ENCODE data around the gene RPS16. TPM values are rescaled to one million over a fixed set of nuclear protein-coding genes. Genes with fewer than 3 reads are reported as not detected.

The RPS16 gene
- total RNA-seq, 4 donors from 2014 or later = 718 to 1,665 (median 1,335) TPM

DNA sequence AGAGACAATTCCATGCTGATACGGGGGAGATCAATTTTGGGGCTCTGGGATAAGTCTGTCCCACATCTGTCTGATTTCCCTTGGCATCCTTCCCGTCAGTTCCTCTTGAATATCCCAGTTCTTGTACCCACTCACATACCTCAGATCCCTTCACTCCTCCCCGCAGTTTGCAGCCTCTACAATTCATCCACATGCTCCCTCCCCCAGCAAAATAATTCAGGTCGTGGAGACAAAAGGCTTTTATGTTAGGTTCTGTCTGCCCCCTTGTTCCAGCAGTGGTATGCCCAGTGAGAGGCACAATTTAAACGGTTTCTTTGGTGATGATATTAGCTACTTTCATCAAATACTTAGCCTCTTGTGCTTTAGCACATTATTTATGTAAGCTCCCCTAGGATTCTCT is 9.6 kb downstream of the RPS16 start:
- WGBS, 2 donors (ENCODE audit: low coverage in 1 of 2) = 55 to 61% methylated on average over 3 to 5 of the region's 5 CpGs
- in situ Hi-C loops (cut with MboI; ENCODE audit: low pct_ligation_motif_present in 1 of 4, low pct_unique_long_range_greater_than_20kb in 1 of 4, low sequenced_read_pairs in 3 of 4) = loop anchor here in 1 of 4 donors (25.0 kb wide), 1 partner anchor 111 kb away; the partner anchor contains the start of genes EID2 and EID2B

DNA sequence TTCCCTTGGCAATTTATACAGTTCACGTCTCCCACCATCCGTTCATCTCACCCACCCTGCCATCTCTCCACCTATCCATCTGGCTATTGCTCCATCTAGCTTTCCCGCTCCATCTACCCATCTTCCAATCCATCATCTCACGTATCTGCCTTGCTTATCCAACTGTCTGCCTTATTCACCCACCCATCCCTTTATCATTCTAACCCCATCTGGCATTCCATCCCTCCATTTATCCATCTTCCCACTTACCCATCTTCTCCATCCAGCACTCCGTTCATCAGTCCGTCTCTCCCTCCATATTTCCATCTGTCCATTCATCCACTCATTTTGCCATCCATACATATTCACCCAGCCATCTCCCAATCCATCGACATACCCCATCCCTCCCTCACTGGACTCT is 10.0 kb downstream of the RPS16 start:
- intact Hi-C loops (cut with DNase I; ENCODE audit: low total_unique reads) = no loop called here
- Histone ChIP-seq H3K4me1 (peaks cover 0 to 16% (median 10%) of the 10 kb centered on the region in 4 donors), H3K9me3 (no peaks in the 10 kb centered on the region), H3K4me3 (no peak overlapping the region), H3K27me3 (no peaks in the 10 kb centered on the region), H3K36me3 (no peaks in the 10 kb centered on the region), H3K27ac (no peak overlapping the region)
- DNase-seq = no peak
- in situ Hi-C loops (cut with MboI; ENCODE audit: low pct_ligation_motif_present in 1 of 4, low pct_unique_long_range_greater_than_20kb in 1 of 4, low sequenced_read_pairs in 3 of 4) = loop anchor here in 1 of 4 donors (25.0 kb wide), 1 partner anchor 112 kb away; the partner anchor contains the start of genes EID2 and EID2B
- 88 to 89% methylated on average over 6 to 7 of the region's 7 CpGs for WGBS, 2 donors (ENCODE audit: low coverage in 1 of 2)
- TF ChIP-seq POLR2AphosphoS5 (IDR thresholded peaks at IDR 0.05) (no peak), POLR2A (IDR thresholded peaks at IDR 0.05) (no peak), EP300 (IDR thresholded peaks at IDR 0.05; ENCODE audit: low read depth) (no peak)
- TF ChIP-seq, protein P1, sequence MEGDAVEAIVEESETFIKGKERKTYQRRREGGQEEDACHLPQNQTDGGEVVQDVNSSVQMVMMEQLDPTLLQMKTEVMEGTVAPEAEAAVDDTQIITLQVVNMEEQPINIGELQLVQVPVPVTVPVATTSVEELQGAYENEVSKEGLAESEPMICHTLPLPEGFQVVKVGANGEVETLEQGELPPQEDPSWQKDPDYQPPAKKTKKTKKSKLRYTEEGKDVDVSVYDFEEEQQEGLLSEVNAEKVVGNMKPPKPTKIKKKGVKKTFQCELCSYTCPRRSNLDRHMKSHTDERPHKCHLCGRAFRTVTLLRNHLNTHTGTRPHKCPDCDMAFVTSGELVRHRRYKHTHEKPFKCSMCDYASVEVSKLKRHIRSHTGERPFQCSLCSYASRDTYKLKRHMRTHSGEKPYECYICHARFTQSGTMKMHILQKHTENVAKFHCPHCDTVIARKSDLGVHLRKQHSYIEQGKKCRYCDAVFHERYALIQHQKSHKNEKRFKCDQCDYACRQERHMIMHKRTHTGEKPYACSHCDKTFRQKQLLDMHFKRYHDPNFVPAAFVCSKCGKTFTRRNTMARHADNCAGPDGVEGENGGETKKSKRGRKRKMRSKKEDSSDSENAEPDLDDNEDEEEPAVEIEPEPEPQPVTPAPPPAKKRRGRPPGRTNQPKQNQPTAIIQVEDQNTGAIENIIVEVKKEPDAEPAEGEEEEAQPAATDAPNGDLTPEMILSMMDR (IDR thresholded peaks at IDR 0.05) = no peak

More for the DNA sequence above, 9.6 kb downstream of the RPS16 start:
- Histone ChIP-seq H3K36me3 (no peaks in the 10 kb centered on the region), H3K27ac (no peak overlapping the region), H3K4me3 (no peak overlapping the region), H3K27me3 (no peaks in the 10 kb centered on the region), H3K4me1 (peaks cover 0 to 18% (median 10%) of the 10 kb centered on the region in 4 donors), H3K9me3 (no peaks in the 10 kb centered on the region)
- DNase-seq = no peak
- intact Hi-C loops (cut with DNase I; ENCODE audit: low total_unique reads) = no loop called here
- TF ChIP-seq EP300 (IDR thresholded peaks at IDR 0.05; ENCODE audit: low read depth) (no peak), POLR2A (IDR thresholded peaks at IDR 0.05) (no peak), POLR2AphosphoS5 (IDR thresholded peaks at IDR 0.05) (no peak)
- TF ChIP-seq, protein P1 (IDR thresholded peaks at IDR 0.05) = no peak

DNA sequence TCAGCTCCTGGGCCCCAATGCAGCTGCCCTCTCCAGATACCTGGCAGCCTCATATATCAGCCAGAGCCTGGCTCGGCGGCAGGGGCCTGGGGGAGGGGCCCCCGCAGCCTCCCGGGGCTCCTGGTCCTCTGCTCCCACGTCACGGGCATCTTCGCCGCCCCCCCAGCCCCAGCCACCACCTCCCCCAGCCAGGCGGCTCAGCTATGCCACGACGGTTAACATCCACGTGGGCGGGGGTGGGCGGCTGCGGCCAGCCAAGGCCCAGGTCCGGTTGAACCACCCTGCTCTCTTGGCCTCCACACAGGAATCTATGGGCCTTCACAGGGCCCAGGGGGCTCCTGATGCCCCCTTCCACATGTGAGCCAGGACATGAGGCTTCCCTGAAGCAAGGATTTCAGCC is 10.8 kb downstream of the RPS16 start:
- no peaks in the 10 kb centered on the region for H3K9me3 ChIP-seq
- H3K36me3 ChIP-seq = no peaks in the 10 kb centered on the region
- no peak overlapping the region for H3K27ac ChIP-seq
- no peaks in the 10 kb centered on the region for H3K27me3 ChIP-seq
- WGBS, 2 donors (ENCODE audit: low coverage in 1 of 2) = 79% methylated on average over 16 of the region's 16 CpGs; no CpG with 5 or more reads in 1 of the 2 donors
- DNase-seq = no peak
- TF ChIP-seq POLR2AphosphoS5 (IDR thresholded peaks at IDR 0.05) (no peak), EP300 (IDR thresholded peaks at IDR 0.05; ENCODE audit: low read depth) (no peak), POLR2A (IDR thresholded peaks at IDR 0.05) (no peak)
- TF ChIP-seq, protein P1 (IDR thresholded peaks at IDR 0.05) = no peak
- H3K4me3 ChIP-seq = no peak overlapping the region
- peaks cover 0 to 16% (median 10%) of the 10 kb centered on the region in 4 donors for H3K4me1 ChIP-seq
- in situ Hi-C loops (cut with MboI; ENCODE audit: low pct_ligation_motif_present in 1 of 4, low pct_unique_long_range_greater_than_20kb in 1 of 4, low sequenced_read_pairs in 3 of 4) (loop anchor here in 1 of 4 donors (25.0 kb wide), 1 partner anchor 112 kb away; the partner anchor contains the start of genes EID2 and EID2B), intact Hi-C loops (cut with DNase I; ENCODE audit: low total_unique reads) (no loop called here)

DNA sequence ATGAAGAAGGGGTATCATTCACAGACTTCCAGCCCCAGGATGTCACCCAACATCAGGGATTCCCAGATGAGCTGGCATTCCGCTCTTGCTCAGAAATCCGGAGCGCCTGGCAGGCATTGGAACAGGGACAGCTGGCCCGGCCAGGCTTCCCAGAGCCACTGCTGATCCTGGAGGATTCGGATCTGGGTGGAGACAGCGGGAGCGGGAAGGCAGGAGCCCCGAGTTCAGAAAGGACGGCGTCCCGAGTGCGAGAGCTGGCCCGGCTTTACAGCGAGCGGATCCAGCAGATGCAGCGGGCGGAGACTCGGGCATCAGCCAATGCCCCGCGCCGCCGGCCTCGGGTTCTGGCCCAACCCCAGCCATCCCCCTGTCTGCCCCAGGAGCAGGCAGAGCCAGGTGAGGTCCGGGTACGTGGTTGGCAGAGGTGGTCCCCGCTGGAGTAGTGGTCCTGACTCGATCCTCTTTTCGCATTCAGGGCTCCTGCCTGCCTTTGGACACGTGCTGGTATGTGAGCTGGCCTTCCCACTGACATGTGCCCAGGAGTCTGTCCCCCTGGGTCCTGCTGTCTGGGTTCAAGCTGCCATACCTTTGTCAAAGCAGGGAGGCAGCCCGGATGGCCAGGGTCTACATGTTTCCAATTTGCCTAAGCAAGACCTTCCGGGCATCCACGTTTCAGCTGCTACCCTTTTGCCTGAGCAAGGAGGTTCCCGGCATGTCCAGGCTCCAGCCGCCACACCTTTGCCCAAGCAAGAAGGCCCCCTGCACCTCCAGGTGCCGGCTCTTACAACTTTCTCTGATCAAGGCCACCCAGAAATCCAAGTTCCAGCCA is 12.3 kb downstream of the RPS16 start:
- H3K27ac ChIP-seq = no peak overlapping the region
- H3K9me3 ChIP-seq = no peaks in the 10 kb centered on the region
- H3K27me3 ChIP-seq = no peaks in the 10 kb centered on the region
- H3K4me1 ChIP-seq = peaks cover 0 to 6% (median 2%) of the 10 kb centered on the region in 4 donors
- intact Hi-C loops (cut with DNase I; ENCODE audit: low total_unique reads) (no loop called here), in situ Hi-C loops (cut with MboI; ENCODE audit: low pct_ligation_motif_present in 1 of 4, low pct_unique_long_range_greater_than_20kb in 1 of 4, low sequenced_read_pairs in 3 of 4) (no loop called here)
- no peak overlapping the region for H3K4me3 ChIP-seq
- no peak for DNase-seq
- WGBS, 2 donors (ENCODE audit: low coverage in 1 of 2) = 84% methylated on average over 35 of the region's 35 CpGs; no CpG with 5 or more reads in 1 of the 2 donors
- TF ChIP-seq, protein P1 (IDR thresholded peaks at IDR 0.05) = no peak
- TF ChIP-seq EP300 (IDR thresholded peaks at IDR 0.05; ENCODE audit: low read depth) = no peak
- TF ChIP-seq POLR2A (IDR thresholded peaks at IDR 0.05) = no peak
- peak in 1 of 3 donors; percentile 20 for TF ChIP-seq POLR2AphosphoS5 (IDR thresholded peaks at IDR 0.05)
- H3K36me3 ChIP-seq = no peaks in the 10 kb centered on the region
